ENCODE measurements around the gene SLC35F1.

DNA sequence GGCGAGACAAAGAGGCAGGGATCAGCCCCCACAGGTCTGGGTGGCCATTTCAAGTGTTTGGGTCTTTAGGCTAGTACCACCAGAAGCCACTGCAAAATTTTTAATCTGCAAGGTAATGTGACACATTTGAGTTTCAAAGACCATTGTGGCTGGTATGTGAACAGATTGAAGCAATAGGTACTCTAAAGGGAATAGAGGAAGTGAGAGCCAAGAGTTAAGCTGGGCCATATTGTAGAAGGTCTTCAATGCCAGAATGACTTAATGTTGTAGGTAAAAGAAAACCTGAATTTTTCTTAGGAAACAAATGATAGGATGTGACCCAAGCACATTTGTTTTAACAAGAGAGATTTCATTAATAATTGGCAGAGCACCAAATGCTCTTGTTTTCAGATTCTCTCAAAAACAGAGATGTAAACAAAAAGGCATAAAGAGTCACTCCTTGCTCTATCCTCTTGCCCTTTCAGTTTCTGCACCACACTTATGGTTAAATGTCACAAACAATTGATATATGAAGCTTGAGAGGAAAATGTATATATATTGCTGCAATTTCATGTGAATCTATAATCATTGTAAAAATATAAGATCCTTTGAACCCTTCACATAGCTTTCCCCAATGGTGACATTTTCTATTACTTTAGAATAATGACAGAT lies 333.9 kb downstream of the SLC35F1 start:
- TF ChIP-seq, protein P1, sequence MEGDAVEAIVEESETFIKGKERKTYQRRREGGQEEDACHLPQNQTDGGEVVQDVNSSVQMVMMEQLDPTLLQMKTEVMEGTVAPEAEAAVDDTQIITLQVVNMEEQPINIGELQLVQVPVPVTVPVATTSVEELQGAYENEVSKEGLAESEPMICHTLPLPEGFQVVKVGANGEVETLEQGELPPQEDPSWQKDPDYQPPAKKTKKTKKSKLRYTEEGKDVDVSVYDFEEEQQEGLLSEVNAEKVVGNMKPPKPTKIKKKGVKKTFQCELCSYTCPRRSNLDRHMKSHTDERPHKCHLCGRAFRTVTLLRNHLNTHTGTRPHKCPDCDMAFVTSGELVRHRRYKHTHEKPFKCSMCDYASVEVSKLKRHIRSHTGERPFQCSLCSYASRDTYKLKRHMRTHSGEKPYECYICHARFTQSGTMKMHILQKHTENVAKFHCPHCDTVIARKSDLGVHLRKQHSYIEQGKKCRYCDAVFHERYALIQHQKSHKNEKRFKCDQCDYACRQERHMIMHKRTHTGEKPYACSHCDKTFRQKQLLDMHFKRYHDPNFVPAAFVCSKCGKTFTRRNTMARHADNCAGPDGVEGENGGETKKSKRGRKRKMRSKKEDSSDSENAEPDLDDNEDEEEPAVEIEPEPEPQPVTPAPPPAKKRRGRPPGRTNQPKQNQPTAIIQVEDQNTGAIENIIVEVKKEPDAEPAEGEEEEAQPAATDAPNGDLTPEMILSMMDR (IDR thresholded peaks at IDR 0.05): no peak
- TF ChIP-seq POLR2A (IDR thresholded peaks at IDR 0.05) (no peak), EP300 (IDR thresholded peaks at IDR 0.05) (no peak)
